ENCODE measurements around the gene SQSTM1.

Gene SQSTM1

GRCh38 chr5:179841621-179842020 is 20.9 kb downstream of the SQSTM1 start:
- Histone ChIP-seq H3K27ac (no peak overlapping the region), H3K4me3 (no peak overlapping the region)
- no peak for TF ChIP-seq CTCF (IDR thresholded peaks at IDR 0.05)
- no peak for DNase-seq (ENCODE audit: low spot score)

GRCh38 chr5:179852993-179853547 is 32.4 kb downstream of the SQSTM1 start:
- DNase-seq (ENCODE audit: low spot score) = no peak
- TF ChIP-seq CTCF (IDR thresholded peaks at IDR 0.05) = no peak
- Histone ChIP-seq H3K4me3 (no peak overlapping the region), H3K27ac (no peak overlapping the region)

GRCh38 chr5:179854356-179854755 is 33.7 kb downstream of the SQSTM1 start:
- TF ChIP-seq CTCF (IDR thresholded peaks at IDR 0.05) = no peak
- DNase-seq (ENCODE audit: low spot score) = no peak
- H3K27ac ChIP-seq = peak overlapping the region in 1 of 2 donors; percentile 24
- no peak overlapping the region for H3K4me3 ChIP-seq

- DNase-seq (ENCODE audit: low spot score) = no peak
- TF ChIP-seq CTCF (IDR thresholded peaks at IDR 0.05) = no peak
- peak overlapping the region; percentile 84 to 96 for H3K27ac ChIP-seq
Measured at GRCh38 chr5:179858241-179858585, 37.5 kb downstream of the SQSTM1 start.

GRCh38 chr5:179858586-179859427 is 38.1 kb downstream of the SQSTM1 start, which contains the start of gene MRNIP:
TSS of gene MRNIP (minus strand) at chr5:179858817. CDS start at chr5:179858796, 21 bp downstream.
- H3K4me3 ChIP-seq = peak within 1 kb of the TSS; percentile 92
- H3K27ac ChIP-seq = peak within 1 kb of the TSS; percentile 84 to 96
- no peak for TF ChIP-seq CTCF (IDR thresholded peaks at IDR 0.05)
- peak; percentile 97 for DNase-seq (ENCODE audit: low spot score)

More at GRCh38 chr5:179858241-179858585, 37.5 kb downstream of the SQSTM1 start:
- peak overlapping the region; percentile 92 for H3K4me3 ChIP-seq

GRCh38 chr5:179860301-179860700 is 39.6 kb downstream of the SQSTM1 start:
- H3K27ac ChIP-seq = no peak overlapping the region
- no peak overlapping the region for H3K4me3 ChIP-seq
- no peak for TF ChIP-seq CTCF (IDR thresholded peaks at IDR 0.05)
- no peak for DNase-seq (ENCODE audit: low spot score)

- H3K27ac ChIP-seq = no peak overlapping the region
- DNase-seq (ENCODE audit: low spot score) = no peak
- H3K4me3 ChIP-seq = no peak overlapping the region
- TF ChIP-seq CTCF (IDR thresholded peaks at IDR 0.05) = no peak
Measured at GRCh38 chr5:179862296-179862695, 41.6 kb downstream of the SQSTM1 start.
